HEK293 (cell line): ENCODE measurements around the gene TTC9C.

Source experiments
- ATF2 ChIP-seq: fragments of 450-650 bp; formaldehyde crosslinking; IDR thresholded peaks from 2 replicates; pipeline ENCODE4 v1.5.1; 2016; ENCODE audit warnings: missing biosample characterization, missing genetic modification characterization, low read depth
- CTCF ChIP-seq: fragments of 450-650 bp; formaldehyde crosslinking; IDR thresholded peaks from 2 replicates; pipeline ENCODE4 v1.5.1; 2016; ENCODE audit warnings: missing biosample characterization, missing genetic modification characterization
- GLIS1 ChIP-seq: fragments of 450-650 bp; formaldehyde crosslinking; IDR thresholded peaks from 2 replicates; pipeline ENCODE4 v1.5.1; 2016; ENCODE audit warnings: missing biosample characterization, missing genetic modification characterization
- OSR2 ChIP-seq: fragments of 450-650 bp; formaldehyde crosslinking; IDR thresholded peaks from 2 replicates; pipeline ENCODE4 v1.5.1; 2016; ENCODE audit warnings: missing biosample characterization, missing genetic modification characterization
- PRDM10 ChIP-seq: fragments of 450-650 bp; formaldehyde crosslinking; IDR thresholded peaks from 2 replicates; pipeline ENCODE4 v1.5.1; 2016; ENCODE audit warnings: missing biosample characterization, missing genetic modification characterization
- REST ChIP-seq: fragments of 450-650 bp; formaldehyde crosslinking; IDR thresholded peaks from 2 replicates; pipeline ENCODE4 v1.5.1; 2016; ENCODE audit warnings: missing biosample characterization, missing genetic modification characterization
- SP2 ChIP-seq: fragments of 450-650 bp; formaldehyde crosslinking; IDR thresholded peaks from 2 replicates; pipeline ENCODE4 v1.5.1; 2016; ENCODE audit warnings: missing biosample characterization, missing genetic modification characterization
- YY1 ChIP-seq: fragments of 450-650 bp; formaldehyde crosslinking; IDR thresholded peaks from 2 replicates; pipeline ENCODE4 v1.5.1; 2018; ENCODE audit warnings: missing biosample characterization, missing genetic modification characterization
- ZEB2 ChIP-seq: fragments of 450-650 bp; formaldehyde crosslinking; IDR thresholded peaks from 2 replicates; pipeline ENCODE4 v1.5.1; 2016; ENCODE audit warnings: missing biosample characterization, missing genetic modification characterization
- ZNF280D ChIP-seq: fragments of 450-650 bp; formaldehyde crosslinking; IDR thresholded peaks from 2 replicates; pipeline ENCODE4 v1.5.1; 2016; ENCODE audit warnings: missing biosample characterization, missing genetic modification characterization
- ZNF292 ChIP-seq: fragments of 450-650 bp; formaldehyde crosslinking; IDR thresholded peaks from 2 replicates; pipeline ENCODE4 v1.5.1; 2016; ENCODE audit warnings: low read depth, missing biosample characterization, missing genetic modification characterization, borderline replicate concordance
- ZNF398 ChIP-seq: fragments of 450-650 bp; formaldehyde crosslinking; IDR thresholded peaks from 2 replicates; pipeline ENCODE4 v1.5.1; 2017; ENCODE audit warnings: missing biosample characterization, missing genetic modification characterization
- ZNF639 ChIP-seq: fragments of 450-650 bp; formaldehyde crosslinking; IDR thresholded peaks from 2 replicates; pipeline ENCODE4 v1.5.1; 2016; ENCODE audit warnings: missing biosample characterization, missing genetic modification characterization

GRCh38 chr11:62682518-62682917 is 45.8 kb upstream of the TTC9C start:
- TF ChIP-seq GLIS1 (tag by site-specific recombination) (no peak), ZNF639 (no peak), OSR2 (tag by site-specific recombination) (no peak), CTCF (tag by site-specific recombination) (no peak), ATF2 (tag by site-specific recombination) (no peak), PRDM10 (tag by site-specific recombination) (no peak), ZNF280D (tag by site-specific recombination) (no peak), SP2 (no peak), REST (tag by site-specific recombination) (no peak), YY1 (tag by site-specific recombination) (no peak), ZNF292 (tag by site-specific recombination) (no peak), ZNF398 (tag by site-specific recombination) (no peak), ZEB2 (tag by site-specific recombination) (no peak)
